Esophagus (tissue), 2 donors: Measurements from ENCODE around the gene TCF23. TPM values are rescaled to one million over a fixed set of nuclear protein-coding genes. Genes with fewer than 3 reads are reported as not detected.

ENCODE experiments used
- H3K27ac ChIP-seq, 2 donors: one replicate each; pipeline ENCODE4 v1.5.1; 2013; ENCODE audit warnings: low read depth in 2 of 2, mild to moderate bottlenecking in 2 of 2, inconsistent platforms in 1 of 2, low read length in 1 of 2, moderate library complexity in 1 of 2
- H3K27me3 ChIP-seq, 2 donors: one replicate each; pipeline ENCODE4 v1.6.1; 2013; ENCODE audit warnings: low read length in 2 of 2, control low read depth in 1 of 2, mild to moderate bottlenecking in 1 of 2; ENCODE audit not compliant: insufficient read depth in 2 of 2, control insufficient read depth in 1 of 2
- H3K36me3 ChIP-seq, 2 donors: one replicate each; pipeline ENCODE4 v1.6.1; 2013; ENCODE audit warnings: low read length in 1 of 2; ENCODE audit not compliant: control insufficient read depth in 2 of 2, insufficient read depth in 2 of 2
- H3K4me1 ChIP-seq, 2 donors: one replicate each; pipeline ENCODE4 v1.6.1; 2013; ENCODE audit warnings: low read length in 1 of 2; ENCODE audit not compliant: control insufficient read depth in 2 of 2, insufficient read depth in 2 of 2
- H3K4me3 ChIP-seq, 2 donors: one replicate each; pipeline ENCODE4 v1.5.1; 2013; ENCODE audit warnings: low read length in 2 of 2, mild to moderate bottlenecking in 2 of 2, low read depth in 1 of 2, moderate library complexity in 1 of 2
- H3K9me3 ChIP-seq, 2 donors: one replicate each; pipeline ENCODE4 v1.6.1; 2013; ENCODE audit warnings: mild to moderate bottlenecking in 2 of 2, low read depth in 1 of 2, low read length in 1 of 2, moderate library complexity in 1 of 2; ENCODE audit not compliant: control insufficient read depth in 2 of 2, insufficient read depth in 1 of 2
- WGBS, 2 donors: extraction: QIAGEN DNeasy Blood & Tissue Kit; methylation state at CpG; one replicate each; pipeline ENCODE4 v1.1.7; 2013; 5-methylcytosine and 5-hydroxymethylcytosine counted together
- polyA plus RNA-seq, 2 donors: library from polyadenylated mRNA; stranded (reverse); fragments of 200-250 nt; gene quantifications; one replicate each; pipeline ENCODE4 v1.2.3, GENCODE V29; 2013
- donor health status: healthy with polysubstance abuse.
- donor health status: Bipolar disorder and iron deficiency.

The TCF23 gene
- polyA plus RNA-seq, 2 donors = 0.02 TPM; not detected in 1

GRCh38 chr2:27152102-27152795 lies 3.4 kb downstream of the TCF23 start:
- H3K36me3 ChIP-seq = no peaks in the 10 kb centered on the region
- no peaks in the 10 kb centered on the region for H3K27me3 ChIP-seq
- H3K4me3 ChIP-seq = no peak overlapping the region
- H3K4me1 ChIP-seq = no peaks in the 10 kb centered on the region
- H3K9me3 ChIP-seq = no peaks in the 10 kb centered on the region
- 88 to 90% methylated on average over 8 of the region's 8 CpGs for WGBS, 2 donors
- no peak overlapping the region for H3K27ac ChIP-seq

- WGBS, 2 donors = 57 to 64% methylated on average over 2 of the region's 2 CpGs
- no peak overlapping the region for H3K4me3 ChIP-seq
- H3K27me3 ChIP-seq = no peaks in the 10 kb centered on the region
- no peaks in the 10 kb centered on the region for H3K36me3 ChIP-seq
- no peaks in the 10 kb centered on the region for H3K9me3 ChIP-seq
- no peaks in the 10 kb centered on the region for H3K4me1 ChIP-seq
- H3K27ac ChIP-seq = no peak overlapping the region
These were observed 4.1 kb downstream of the TCF23 start for GRCh38 chr2:27152796-27153464.

GRCh38 chr2:27154488-27154887 lies 5.7 kb downstream of the TCF23 start:
- Histone ChIP-seq H3K36me3 (no peaks in the 10 kb centered on the region), H3K4me1 (no peaks in the 10 kb centered on the region), H3K27ac (no peak overlapping the region), H3K4me3 (no peak overlapping the region), H3K27me3 (no peaks in the 10 kb centered on the region), H3K9me3 (no peaks in the 10 kb centered on the region)
- WGBS, 2 donors = 76 to 81% methylated on average over 6 of the region's 6 CpGs

- 65 to 70% methylated on average over 9 of the region's 9 CpGs for WGBS, 2 donors
- H3K27me3 ChIP-seq = no peaks in the 10 kb centered on the region
- no peaks in the 10 kb centered on the region for H3K9me3 ChIP-seq
- no peaks in the 10 kb centered on the region for H3K36me3 ChIP-seq
- H3K27ac ChIP-seq = no peak overlapping the region
- no peak overlapping the region for H3K4me3 ChIP-seq
- H3K4me1 ChIP-seq = no peaks in the 10 kb centered on the region
These were observed 6.3 kb downstream of the TCF23 start for GRCh38 chr2:27155069-27155520.

GRCh38 chr2:27158468-27158867 lies 9.7 kb downstream of the TCF23 start:
- Histone ChIP-seq H3K4me3 (no peak overlapping the region), H3K27ac (no peak overlapping the region), H3K4me1 (no peaks in the 10 kb centered on the region), H3K9me3 (no peaks in the 10 kb centered on the region), H3K36me3 (no peaks in the 10 kb centered on the region), H3K27me3 (peaks cover 0 to 3% of the 10 kb centered on the region in 2 donors)
- WGBS, 2 donors = 71 to 73% methylated on average over 6 of the region's 6 CpGs

- Histone ChIP-seq H3K27me3 (peaks cover 0 to 3% of the 10 kb centered on the region in 2 donors), H3K4me3 (no peak overlapping the region), H3K4me1 (no peaks in the 10 kb centered on the region), H3K9me3 (no peaks in the 10 kb centered on the region), H3K36me3 (no peaks in the 10 kb centered on the region), H3K27ac (no peak overlapping the region)
- 75% methylated on average over 6 of the region's 6 CpGs for WGBS, 2 donors
These were observed 10.5 kb downstream of the TCF23 start for GRCh38 chr2:27159271-27159670.

- Histone ChIP-seq H3K4me1 (no peaks in the 10 kb centered on the region), H3K4me3 (no peak overlapping the region), H3K9me3 (no peaks in the 10 kb centered on the region), H3K27ac (no peak overlapping the region), H3K36me3 (no peaks in the 10 kb centered on the region), H3K27me3 (peaks cover 0 to 3% of the 10 kb centered on the region in 2 donors)
- WGBS, 2 donors = 82 to 84% methylated on average over 9 of the region's 9 CpGs
These were observed 11.4 kb downstream of the TCF23 start for GRCh38 chr2:27160191-27160590.

- Histone ChIP-seq H3K27me3 (peaks cover 0 to 3% of the 10 kb centered on the region in 2 donors), H3K36me3 (no peaks in the 10 kb centered on the region), H3K9me3 (no peaks in the 10 kb centered on the region), H3K4me1 (no peaks in the 10 kb centered on the region), H3K27ac (no peak overlapping the region), H3K4me3 (no peak overlapping the region)
- WGBS, 2 donors = 73 to 78% methylated on average over 15 of the region's 15 CpGs
These were observed 13.6 kb downstream of the TCF23 start for GRCh38 chr2:27162151-27163121.

GRCh38 chr2:27164960-27165763 lies 16.4 kb downstream of the TCF23 start:
- H3K27me3 ChIP-seq = peaks cover 0 to 3% of the 10 kb centered on the region in 2 donors
- WGBS, 2 donors = 81 to 82% methylated on average over 8 of the region's 8 CpGs

More at GRCh38 chr2:27164960-27165763, 16.4 kb downstream of the TCF23 start:
- no peaks in the 10 kb centered on the region for H3K9me3 ChIP-seq
- H3K36me3 ChIP-seq = no peaks in the 10 kb centered on the region
- no peak overlapping the region for H3K4me3 ChIP-seq
- H3K4me1 ChIP-seq = no peaks in the 10 kb centered on the region
- no peak overlapping the region for H3K27ac ChIP-seq
